ENCODE results near the gene ATRX. TPM values are rescaled to one million over a fixed set of nuclear protein-coding genes. Genes with fewer than 3 reads are reported as not detected.
"Not testable (repeated sequence)": the region's sequence is repeated elsewhere in the genome, so short reads cannot be mapped to it uniquely, and the experiment has no call there.

Gene ATRX
- total RNA-seq, 1 experiment from 2014 or later = 53.7 TPM

- no peak for DNase-seq (ENCODE audit: low read depth in 1 of 2, low spot score in 2 of 2)
- Histone ChIP-seq H3K36me3 (peaks cover 11% of the 10 kb centered on the region), H3K4me1 (replicated peaks) (no peaks in the 10 kb centered on the region), H3K9me3 (replicated peaks) (no peaks in the 10 kb centered on the region), H3K27ac (no peak overlapping the region), H3K27me3 (replicated peaks) (no peaks in the 10 kb centered on the region), H3K4me3 (no peak overlapping the region)
Measured at GRCh38 chrX:77694491-77694890, 91.5 kb downstream of the ATRX start.

GRCh38 chrX:77693594-77693993, 92.4 kb downstream of the ATRX start:
- no peak for DNase-seq (ENCODE audit: low read depth in 1 of 2, low spot score in 2 of 2)
- H3K9me3 ChIP-seq (replicated peaks) = no peaks in the 10 kb centered on the region
- no peak overlapping the region for H3K27ac ChIP-seq
- no peaks in the 10 kb centered on the region for H3K27me3 ChIP-seq (replicated peaks)
- H3K4me1 ChIP-seq (replicated peaks) = no peaks in the 10 kb centered on the region
- peaks cover 11% of the 10 kb centered on the region for H3K36me3 ChIP-seq
- H3K4me3 ChIP-seq = no peak overlapping the region

- no peaks in the 10 kb centered on the region for H3K4me1 ChIP-seq (replicated peaks)
- H3K9me3 ChIP-seq (replicated peaks) = no peaks in the 10 kb centered on the region
Measured at GRCh38 chrX:77691916-77692315, 94.1 kb downstream of the ATRX start.

GRCh38 chrX:77689376-77689775, 96.6 kb downstream of the ATRX start:
- no peak overlapping the region for H3K4me3 ChIP-seq
- no peaks in the 10 kb centered on the region for H3K4me1 ChIP-seq (replicated peaks)
- no peaks in the 10 kb centered on the region for H3K9me3 ChIP-seq (replicated peaks)
- no peaks in the 10 kb centered on the region for H3K27me3 ChIP-seq (replicated peaks)
- DNase-seq (ENCODE audit: low read depth in 1 of 2, low spot score in 2 of 2) = no peak
- H3K27ac ChIP-seq = no peak overlapping the region
- peaks cover 11% of the 10 kb centered on the region; the same call in 1 of the 2 replicates for H3K36me3 ChIP-seq

More at GRCh38 chrX:77691916-77692315, 94.1 kb downstream of the ATRX start:
- DNase-seq (ENCODE audit: low read depth in 1 of 2, low spot score in 2 of 2) = no peak
- Histone ChIP-seq H3K27me3 (replicated peaks) (no peaks in the 10 kb centered on the region), H3K36me3 (peaks cover 8% of the 10 kb centered on the region), H3K4me3 (no peak overlapping the region), H3K27ac (no peak overlapping the region)

GRCh38 chrX:77685683-77686082, 100.3 kb downstream of the ATRX start:
- not testable (repeated sequence) for H3K27ac ChIP-seq; H3K4me1 ChIP-seq (replicated peaks); H3K27me3 ChIP-seq (replicated peaks); H3K9me3 ChIP-seq (replicated peaks); H3K4me3 ChIP-seq; DNase-seq (ENCODE audit: low read depth in 1 of 2, low spot score in 2 of 2)
- H3K36me3 ChIP-seq = peaks cover 16% of the 10 kb centered on the region

- no peaks in the 10 kb centered on the region for H3K4me1 ChIP-seq (replicated peaks)
- H3K36me3 ChIP-seq = peaks cover 8% of the 10 kb centered on the region
- no peaks in the 10 kb centered on the region for H3K9me3 ChIP-seq (replicated peaks)
- H3K4me3 ChIP-seq = no peak overlapping the region
- DNase-seq (ENCODE audit: low read depth in 1 of 2, low spot score in 2 of 2) = no peak
- H3K27me3 ChIP-seq (replicated peaks) = no peaks in the 10 kb centered on the region
- no peak overlapping the region for H3K27ac ChIP-seq
Measured at GRCh38 chrX:77679144-77679543, 106.9 kb downstream of the ATRX start.

- H3K9me3 ChIP-seq (replicated peaks) = no peaks in the 10 kb centered on the region
Measured at GRCh38 chrX:77675986-77676385, 110.0 kb downstream of the ATRX start.

GRCh38 chrX:77668391-77669237, 117.4 kb downstream of the ATRX start:
- no peaks in the 10 kb centered on the region for H3K9me3 ChIP-seq (replicated peaks)
- peak overlapping the region; percentile 31; the same call in 1 of the 2 replicates for H3K27ac ChIP-seq
- peaks cover 11% of the 10 kb centered on the region; the same call in 1 of the 2 replicates for H3K4me1 ChIP-seq (replicated peaks)
- no peak overlapping the region for H3K4me3 ChIP-seq
- H3K36me3 ChIP-seq = no peaks in the 10 kb centered on the region
- DNase-seq (ENCODE audit: low read depth in 1 of 2, low spot score in 2 of 2) = peak in 1 of 2 experiments; percentile 44
- no peaks in the 10 kb centered on the region for H3K27me3 ChIP-seq (replicated peaks)

More at GRCh38 chrX:77675986-77676385, 110.0 kb downstream of the ATRX start:
- H3K27me3 ChIP-seq (replicated peaks) = no peaks in the 10 kb centered on the region
- no peaks in the 10 kb centered on the region for H3K36me3 ChIP-seq
- no peak overlapping the region for H3K4me3 ChIP-seq
- H3K4me1 ChIP-seq (replicated peaks) = no peaks in the 10 kb centered on the region
- no peak for DNase-seq (ENCODE audit: low read depth in 1 of 2, low spot score in 2 of 2)
- no peak overlapping the region for H3K27ac ChIP-seq

GRCh38 chrX:77658886-77659285, 127.1 kb downstream of the ATRX start:
- H3K36me3 ChIP-seq = peaks cover 4% of the 10 kb centered on the region; the same call in 1 of the 2 replicates
- no peaks in the 10 kb centered on the region for H3K27me3 ChIP-seq (replicated peaks)
- H3K4me3 ChIP-seq = no peak overlapping the region
- no peak overlapping the region for H3K27ac ChIP-seq
- no peak for DNase-seq (ENCODE audit: low read depth in 1 of 2, low spot score in 2 of 2)
- no peaks in the 10 kb centered on the region for H3K4me1 ChIP-seq (replicated peaks)
- no peaks in the 10 kb centered on the region for H3K9me3 ChIP-seq (replicated peaks)

GRCh38 chrX:77652095-77652494, 133.9 kb downstream of the ATRX start:
- Histone ChIP-seq H3K27me3 (replicated peaks) (no peaks in the 10 kb centered on the region), H3K36me3 (peaks cover 5% of the 10 kb centered on the region; the same call in 1 of the 2 replicates), H3K4me1 (replicated peaks) (no peaks in the 10 kb centered on the region), H3K9me3 (replicated peaks) (no peaks in the 10 kb centered on the region), H3K4me3 (no peak overlapping the region), H3K27ac (no peak overlapping the region)
- DNase-seq (ENCODE audit: low read depth in 1 of 2, low spot score in 2 of 2) = no peak

GRCh38 chrX:77640702-77641101, 145.3 kb downstream of the ATRX start:
- DNase-seq (ENCODE audit: low read depth in 1 of 2, low spot score in 2 of 2) = no peak
- no peaks in the 10 kb centered on the region for H3K4me1 ChIP-seq (replicated peaks)
- H3K27ac ChIP-seq = no peak overlapping the region
- peaks cover 3% of the 10 kb centered on the region; the same call in 1 of the 2 replicates for H3K36me3 ChIP-seq
- no peaks in the 10 kb centered on the region for H3K9me3 ChIP-seq (replicated peaks)
- H3K4me3 ChIP-seq = no peak overlapping the region
- H3K27me3 ChIP-seq (replicated peaks) = no peaks in the 10 kb centered on the region

- Histone ChIP-seq H3K27me3 (replicated peaks) (no peaks in the 10 kb centered on the region), H3K4me3 (no peak overlapping the region), H3K9me3 (replicated peaks) (no peaks in the 10 kb centered on the region), H3K27ac (no peak overlapping the region), H3K36me3 (0 out of 2 replicates have a peak, but pooled peaks cover 3% of the 10 kb centered on the region), H3K4me1 (replicated peaks) (no peaks in the 10 kb centered on the region)
- DNase-seq (ENCODE audit: low read depth in 1 of 2, low spot score in 2 of 2) = no peak
Measured at GRCh38 chrX:77639820-77640219, 146.2 kb downstream of the ATRX start.

- H3K36me3 ChIP-seq = peaks cover 3% of the 10 kb centered on the region; the same call in 1 of the 2 replicates
- H3K27ac ChIP-seq = no peak overlapping the region
- H3K4me3 ChIP-seq = no peak overlapping the region
- DNase-seq (ENCODE audit: low read depth in 1 of 2, low spot score in 2 of 2) = no peak
- H3K4me1 ChIP-seq (replicated peaks) = no peaks in the 10 kb centered on the region
- H3K27me3 ChIP-seq (replicated peaks) = no peaks in the 10 kb centered on the region
- no peaks in the 10 kb centered on the region for H3K9me3 ChIP-seq (replicated peaks)
Measured at GRCh38 chrX:77638397-77638796, 147.6 kb downstream of the ATRX start.

- H3K9me3 ChIP-seq (replicated peaks) = no peaks in the 10 kb centered on the region
- H3K36me3 ChIP-seq = peaks cover 8% of the 10 kb centered on the region
- no peaks in the 10 kb centered on the region for H3K4me1 ChIP-seq (replicated peaks)
- no peak overlapping the region for H3K4me3 ChIP-seq
- no peaks in the 10 kb centered on the region for H3K27me3 ChIP-seq (replicated peaks)
- DNase-seq (ENCODE audit: low read depth in 1 of 2, low spot score in 2 of 2) = no peak
- no peak overlapping the region for H3K27ac ChIP-seq
Measured at GRCh38 chrX:77635373-77635772, 150.6 kb downstream of the ATRX start.

Measured in SJSA1 (cell line).